Stimulated activated CD4-positive, alpha-beta T cell treated with anti-CD3 and anti-CD28 coated beads, TNF-alpha, amount 100 ng/mL, for 1 hour (primary cell): Measurements from ENCODE around the gene GAL.

Source experiments
- DNase-seq, 3 donors: peaks; one replicate each; pipeline ENCODE4 v3.0.0-alpha.2; 2020; ENCODE audit warnings: low read depth in 3 of 3, low spot score in 1 of 3

GAL gene

DNA sequence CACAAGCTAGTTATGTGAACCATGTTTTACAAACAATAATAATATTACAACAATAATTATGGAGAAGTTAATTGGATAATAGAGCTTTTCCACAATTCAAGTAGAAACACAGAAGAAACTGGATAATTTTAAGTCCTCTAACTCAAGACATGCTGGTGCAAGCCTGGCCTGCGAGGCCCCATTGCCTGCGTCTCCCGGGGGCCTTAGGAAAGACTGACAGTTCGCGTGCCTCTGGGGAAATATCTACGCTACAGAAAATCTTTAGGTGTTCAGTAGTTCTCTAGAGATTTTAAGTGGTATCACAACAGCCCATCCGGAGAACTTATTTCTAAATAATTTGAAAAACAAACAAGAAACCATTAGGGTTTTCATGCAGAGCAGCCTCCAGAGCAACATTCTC lies 23.2 kb downstream of the GAL start:
- no peak for DNase-seq

DNA sequence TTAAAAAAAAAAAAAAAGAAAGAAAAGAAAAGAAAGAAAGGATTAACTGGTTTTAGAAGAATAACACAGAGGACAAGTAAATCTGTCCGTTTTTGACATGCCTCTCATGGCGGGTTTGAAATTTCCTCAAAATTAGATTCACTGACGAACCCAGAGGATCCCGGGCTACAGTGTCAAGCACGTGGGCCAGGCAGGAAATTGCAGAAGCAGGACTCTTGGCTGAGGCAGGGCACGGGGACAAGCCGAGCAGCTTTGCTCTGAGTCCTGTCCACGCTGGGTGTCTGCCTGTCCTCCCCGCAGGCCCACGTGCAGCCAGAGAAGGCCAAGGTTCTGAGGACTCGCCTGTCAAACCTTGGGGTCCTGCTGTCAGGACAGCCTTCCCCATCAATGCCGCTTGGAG lies 24.7 kb downstream of the GAL start:
- no peak for DNase-seq

DNA sequence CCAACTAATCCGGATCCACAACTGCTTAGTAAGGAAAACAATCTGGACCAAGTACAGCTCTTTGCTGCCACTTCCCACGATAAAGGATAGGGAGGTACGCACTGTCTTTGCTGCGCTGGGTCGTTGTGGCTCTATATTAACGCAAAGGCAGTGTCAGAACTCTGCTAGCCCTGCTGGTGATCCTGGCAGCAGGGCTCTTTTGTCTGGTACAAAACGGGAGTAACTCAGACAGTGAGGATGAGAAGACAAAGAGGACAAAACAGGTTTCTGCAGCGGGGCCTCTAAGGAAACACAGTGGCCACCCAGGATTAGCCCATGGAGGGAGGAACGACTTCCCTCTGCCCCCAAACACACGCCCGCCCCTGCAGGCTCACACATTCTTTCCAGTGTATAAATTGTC lies 26.1 kb downstream of the GAL start:
- no peak for DNase-seq

DNA sequence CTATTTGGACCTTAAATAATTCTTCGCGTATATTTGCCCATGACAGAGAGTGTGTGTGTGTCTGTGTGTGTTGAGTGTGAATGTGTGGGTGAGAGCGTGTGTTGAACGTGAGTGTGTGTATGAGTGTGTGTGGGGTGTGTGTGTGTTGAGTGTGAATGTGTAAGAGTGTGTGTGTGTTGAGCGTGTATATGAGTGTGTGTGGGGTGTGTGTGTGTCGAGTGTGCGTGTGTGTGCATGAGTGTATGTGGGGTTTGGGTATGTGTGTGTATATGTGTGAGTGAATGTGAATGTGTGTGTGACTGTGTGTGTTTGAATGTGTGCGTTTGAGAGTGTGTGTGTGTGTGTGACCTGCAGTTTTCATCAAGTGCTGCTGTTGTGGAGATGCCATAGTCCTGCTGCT lies 26.8 kb downstream of the GAL start:
- DNase-seq = no peak

DNA sequence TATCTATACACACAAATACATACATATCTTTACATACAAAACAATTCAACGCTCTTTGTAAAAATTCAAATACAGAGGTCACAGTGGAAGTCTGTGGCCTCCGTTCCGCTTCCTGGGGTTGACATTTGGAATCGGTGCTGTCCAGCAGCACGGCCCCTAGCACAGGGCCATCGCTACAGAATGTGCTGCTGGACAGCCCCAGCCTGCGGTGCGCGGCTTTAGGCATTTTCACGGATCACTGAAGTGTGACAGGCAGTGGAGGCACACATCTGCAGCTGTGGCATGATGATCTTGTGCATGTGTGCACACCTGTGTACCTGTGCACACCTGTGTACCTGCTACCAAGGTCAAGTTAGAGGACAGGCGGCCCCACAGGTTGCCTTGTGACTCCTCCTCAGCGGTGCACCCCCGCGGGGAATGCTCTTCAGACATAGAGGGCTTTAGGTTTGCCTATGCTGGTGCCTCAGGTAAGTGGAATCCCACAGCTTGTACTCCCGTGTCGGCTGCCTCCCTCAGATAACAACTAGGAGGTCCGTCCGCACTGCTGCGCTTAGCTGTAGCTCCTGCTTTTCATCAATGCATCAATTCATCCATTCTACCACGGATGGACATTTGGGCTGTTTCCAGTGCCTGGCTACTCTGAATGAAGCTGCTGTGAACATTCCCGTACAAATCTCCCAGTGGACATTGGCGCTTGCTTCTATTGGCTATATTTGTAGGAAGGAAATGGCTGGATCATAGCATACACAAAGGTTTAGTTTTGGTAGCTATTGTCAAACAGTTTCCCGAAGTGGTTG lies 29.9 kb downstream of the GAL start:
- no peak for DNase-seq

DNA sequence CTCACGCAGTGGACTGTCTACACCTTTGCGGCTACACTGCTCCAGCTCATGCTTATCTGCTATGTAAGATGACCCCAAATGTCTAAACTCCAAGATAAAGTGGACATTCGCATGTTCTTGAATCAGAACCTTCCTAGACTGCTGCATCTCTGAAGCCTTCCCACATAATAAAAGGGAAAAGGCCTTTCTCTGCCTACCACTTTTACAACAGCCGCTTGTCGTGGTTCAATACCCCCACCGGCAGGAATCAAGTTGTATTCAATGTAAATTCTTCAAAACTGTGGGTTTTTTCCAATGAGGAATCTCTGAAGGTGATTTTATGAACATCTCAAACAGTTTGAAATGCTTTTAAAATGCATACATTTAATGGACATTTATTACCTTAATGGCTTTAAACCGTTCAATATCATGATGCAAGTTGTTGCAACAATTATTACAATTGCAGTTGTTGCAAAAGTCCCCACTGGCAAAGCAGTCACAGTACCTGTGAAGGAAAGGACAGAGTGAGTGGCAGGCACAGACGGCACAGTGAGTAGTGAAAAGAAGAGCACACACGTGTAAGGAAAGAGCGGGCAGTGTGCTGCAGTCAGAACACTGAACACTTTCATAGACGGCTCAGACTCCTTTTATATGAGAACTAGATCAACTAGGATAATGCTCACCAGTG lies 31.2 kb downstream of the GAL start:
- DNase-seq = no peak

DNA sequence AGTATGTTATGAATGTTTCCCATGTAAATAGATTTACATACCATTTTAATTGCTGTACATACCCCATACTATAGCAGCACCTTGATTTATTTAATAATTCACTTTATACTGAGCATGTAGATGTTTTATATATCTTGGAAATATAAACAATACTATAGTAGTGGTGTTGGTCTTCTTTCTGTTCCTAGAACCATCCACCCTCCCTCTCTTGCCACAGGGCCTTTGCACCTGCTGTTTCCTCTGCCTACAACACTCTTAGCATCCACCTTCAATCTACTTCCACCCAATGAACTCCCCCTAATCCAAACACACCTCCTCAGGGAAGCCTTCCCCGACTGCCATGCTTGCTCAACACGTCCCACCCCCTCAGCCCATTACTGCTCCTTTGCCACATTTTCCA lies 36.7 kb downstream of the GAL start:
- DNase-seq = no peak

DNA sequence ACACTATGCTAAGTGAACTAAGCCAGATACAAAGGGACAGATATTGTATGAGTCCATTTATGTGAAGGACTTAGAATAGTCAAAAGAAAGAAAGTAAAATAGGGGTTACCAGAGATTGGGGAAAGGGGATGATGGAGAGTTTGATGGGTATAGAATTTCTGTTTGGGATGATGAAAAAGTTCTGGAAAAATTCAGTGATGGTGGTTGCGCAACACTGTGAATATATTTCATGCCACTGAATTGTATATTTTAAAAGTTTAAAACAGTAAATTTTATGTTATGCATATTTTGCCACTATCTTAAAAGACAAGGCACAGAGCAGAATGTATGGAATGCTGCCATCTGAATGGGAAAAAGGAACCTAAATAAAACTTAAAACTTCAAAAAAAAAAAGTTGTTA lies 37.8 kb downstream of the GAL start:
- DNase-seq = no peak

DNA sequence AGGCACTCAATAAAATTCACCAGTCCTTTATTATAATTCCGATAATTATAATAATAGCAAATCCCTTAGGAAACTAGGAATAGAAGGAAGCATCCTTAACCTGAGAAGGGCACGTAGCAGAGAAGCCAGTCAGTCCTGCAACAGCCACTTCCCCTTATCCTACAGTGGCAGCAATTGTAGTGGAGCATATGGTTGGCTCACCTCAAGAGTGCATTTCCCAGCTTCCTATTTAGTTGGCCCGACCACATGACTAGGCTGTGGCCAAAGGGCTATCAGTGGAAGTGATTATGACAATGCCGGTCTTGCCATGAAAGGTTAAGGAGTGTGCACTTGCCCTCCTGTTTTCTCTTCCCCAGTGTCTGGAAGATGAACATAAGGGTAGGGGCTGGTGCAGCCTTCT lies 39.9 kb downstream of the GAL start:
- no peak for DNase-seq

DNA sequence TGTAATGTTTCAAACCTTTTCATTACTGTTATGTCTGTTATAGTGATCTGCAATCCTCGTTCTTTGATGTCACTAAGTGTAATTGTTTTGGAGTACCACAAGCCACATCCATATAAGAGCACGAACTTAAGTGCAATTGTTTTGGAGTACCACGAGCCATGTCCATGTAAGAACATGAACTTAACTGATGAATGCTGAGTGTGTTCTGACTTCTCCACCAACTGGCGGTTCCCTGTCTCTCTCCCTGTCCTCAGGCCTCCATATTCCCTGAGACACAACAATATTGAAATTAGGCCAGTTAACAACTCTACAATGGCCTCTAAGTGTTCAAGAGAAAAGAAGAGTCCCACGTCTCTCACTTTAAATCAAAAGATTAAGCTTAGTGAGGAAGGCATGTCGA lies 43.4 kb downstream of the GAL start:
- DNase-seq = no peak

DNA sequence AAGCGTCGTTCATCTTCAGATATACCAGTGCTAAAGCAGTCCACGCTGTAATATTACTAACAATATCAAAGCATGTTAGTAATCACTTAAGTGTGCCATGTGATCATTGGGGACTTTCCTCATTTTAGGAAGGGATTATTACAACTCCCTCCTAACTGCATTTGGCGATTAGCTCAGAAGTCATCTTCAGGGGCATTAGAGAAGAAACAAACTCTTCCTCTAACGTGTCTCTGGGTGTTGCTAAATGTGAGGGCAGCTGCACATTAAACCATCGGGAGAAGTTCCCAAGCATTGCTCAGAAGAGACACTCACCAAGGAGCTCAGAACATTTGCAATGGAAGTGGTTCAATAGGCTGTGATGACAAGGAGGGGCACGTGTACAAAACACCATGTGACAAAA lies 49.8 kb downstream of the GAL start:
- DNase-seq = no peak

DNA sequence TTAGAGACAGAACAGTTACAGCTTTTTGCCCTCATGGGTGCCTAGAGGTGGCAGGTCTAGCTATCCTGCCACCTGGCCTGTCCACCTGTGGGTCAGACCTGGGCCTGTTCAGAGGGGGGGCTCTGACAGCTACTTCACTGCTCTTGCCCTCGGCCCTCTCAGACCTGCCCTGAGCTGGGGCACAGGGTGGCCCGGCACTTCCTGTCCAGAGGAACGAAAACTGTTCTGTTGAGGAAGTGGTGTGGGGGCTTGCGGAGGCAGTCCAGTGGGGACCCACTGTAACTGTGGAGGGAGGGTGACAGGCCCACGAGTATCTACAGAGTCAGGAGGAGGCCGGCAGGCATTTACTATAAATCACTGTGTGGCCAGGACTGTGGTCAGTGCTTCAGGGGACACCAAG lies 50.8 kb downstream of the GAL start:
- no peak for DNase-seq

DNA sequence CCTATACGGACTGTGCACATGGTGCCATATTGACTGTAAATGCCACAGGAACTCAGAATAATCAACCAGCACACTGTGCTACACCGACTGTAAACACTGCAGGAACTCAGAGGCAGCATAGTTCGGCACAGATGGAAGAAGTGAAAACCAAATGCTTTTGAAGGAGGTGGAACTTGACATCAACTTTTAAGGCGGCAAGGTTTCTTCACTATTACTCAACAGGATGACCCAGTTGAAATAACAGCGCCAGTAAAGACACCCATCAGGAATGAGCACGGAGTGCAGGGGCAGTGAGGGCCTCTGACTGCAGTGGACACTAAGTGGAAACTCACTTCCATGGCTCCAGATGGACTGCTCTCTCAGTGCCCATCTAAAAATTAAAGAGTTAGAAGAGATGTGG lies 51.3 kb downstream of the GAL start:
- no peak for DNase-seq
